GM12872 (cell line): ENCODE data around the gene PKD1.

Experiments
- CTCF ChIP-seq: IDR thresholded peaks from 3 replicates; pipeline ENCODE4 v1.5.1; 2011; ENCODE audit warnings: low read depth, mild to moderate bottlenecking, low read length, moderate library complexity; ENCODE audit not compliant: insufficient read depth

PKD1 gene

DNA sequence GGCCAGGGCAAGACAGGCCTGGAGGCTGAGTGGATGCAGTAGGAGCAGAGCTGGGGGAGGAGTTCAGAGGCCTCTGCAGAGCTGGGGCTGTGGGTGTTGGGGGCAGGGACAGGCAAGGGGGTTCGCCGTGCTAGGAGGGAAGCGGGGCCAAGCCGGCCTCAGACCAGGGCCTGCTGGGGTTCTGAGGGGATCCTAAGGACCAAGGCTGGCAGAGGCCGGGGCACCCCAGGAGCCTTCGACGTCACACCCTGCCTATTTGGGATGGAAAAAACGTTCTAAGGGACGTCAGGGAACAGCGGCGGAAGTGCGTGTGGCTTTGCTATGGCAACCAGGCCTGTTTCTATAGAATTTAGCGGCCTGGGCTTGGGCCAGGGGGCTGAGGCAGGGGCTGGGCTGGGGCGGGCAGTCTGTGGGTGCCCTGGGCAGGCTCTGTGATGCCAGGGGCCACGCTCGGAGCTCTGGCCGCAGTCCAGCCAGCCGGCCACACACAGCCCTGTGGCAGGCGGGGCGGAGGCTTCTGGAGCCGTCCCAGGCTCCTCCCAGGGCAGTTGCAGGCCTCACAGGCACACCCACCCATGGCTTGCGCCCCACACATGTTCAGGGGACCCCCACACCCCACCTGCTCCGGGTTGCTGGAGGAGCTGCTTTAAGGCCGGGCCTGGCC is 23.6 kb upstream of the PKD1 start:
- no peak for TF ChIP-seq CTCF

- TF ChIP-seq CTCF, result no peak
These were observed 22.6 kb upstream of the PKD1 start for GRCh38 chr16:2158262-2158638.

DNA sequence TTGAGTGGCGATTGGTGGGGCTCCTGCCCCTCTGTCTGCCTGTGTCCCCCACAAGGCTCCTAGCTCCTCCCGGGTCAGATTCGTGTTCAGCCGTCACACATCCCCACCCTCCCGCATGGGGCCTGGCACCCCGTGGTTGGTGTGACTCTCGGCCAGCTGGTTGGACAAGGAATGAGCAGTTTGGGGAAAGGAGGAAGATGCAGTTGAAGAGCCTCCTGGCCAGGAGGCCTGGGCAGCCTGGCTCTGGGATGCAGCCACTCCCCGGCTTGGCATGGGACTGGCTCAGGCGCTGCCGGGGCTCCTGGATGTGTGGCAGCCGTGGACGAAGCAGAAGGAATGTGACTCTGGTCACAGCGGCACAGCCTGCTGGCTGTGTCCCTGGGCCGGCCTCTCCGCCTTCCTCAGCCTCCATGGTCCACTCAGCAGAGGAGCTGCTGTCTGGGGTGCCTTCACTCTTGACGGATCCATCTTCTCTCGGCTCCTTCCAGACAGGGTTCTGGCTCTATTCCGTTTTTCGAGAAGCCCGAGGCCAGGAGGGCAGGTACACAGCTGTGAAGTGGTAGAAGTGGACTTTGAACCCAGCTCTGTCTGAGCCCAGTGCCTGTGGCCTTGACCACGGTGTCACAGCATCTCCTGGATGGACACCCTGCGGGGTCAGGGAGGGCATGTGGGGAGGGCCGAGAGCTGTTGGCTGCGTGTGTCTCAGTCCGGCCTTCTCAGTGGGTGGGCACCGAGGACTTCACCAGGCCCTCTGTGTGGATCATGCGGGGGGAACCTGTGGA is 22.0 kb upstream of the PKD1 start:
- TF ChIP-seq CTCF, result no peak

GRCh38 chr16:2156849-2157224 is 21.1 kb upstream of the PKD1 start:
- no peak for TF ChIP-seq CTCF

- no peak for TF ChIP-seq CTCF
These were observed 20.5 kb upstream of the PKD1 start for GRCh38 chr16:2155977-2156848.

GRCh38 chr16:2155091-2155950 is 19.6 kb upstream of the PKD1 start, which contains the start of gene TRAF7:
TRAF7 (plus strand) TSS chr16:2155782; CDS start chr16:2163921, 8,139 bp downstream.
- no peak for TF ChIP-seq CTCF
